K562 (cell line): Measurements from ENCODE around the gene N4BP3. TPM values are rescaled to one million over a fixed set of nuclear protein-coding genes. Genes with fewer than 3 reads are reported as not detected.
A peak's percentile ranks its signal among the peaks of the same experiment; 100 is the strongest.

Experiments
- ATAC-seq: fragments of 200-7000 bp; cut with Tn5 transposase; 3 replicates; pipeline ENCODE4 v1.9.1; 2020; ENCODE audit warnings: moderate library complexity
- BruUV-seq: library from RNA; stranded (reverse); fragments of 400-500 nt; replicated peaks from 2 replicates; lab custom pipeline; 2021; lab: Mats Ljungman, UMichigan
- CTCF ChIA-PET: fragments of 300-600 bp; formaldehyde crosslinking; extraction: SDS; loops from one replicate; lab custom pipeline; 2021; ENCODE audit warnings: low intra/inter-chr PET ratio; lab: Yijun Ruan, JAX
- POLR2A ChIA-PET: fragments of 300-600, 350-650 bp; sonication (Branson Sonifier 250); formaldehyde crosslinking; extraction: SDS; loops from one replicate; lab custom pipeline; 2021; ENCODE audit warnings: antibody characterized with exemption, inconsistent platforms; lab: Yijun Ruan, JAX
- DNase-seq, 4 experiments: peaks; one replicate each; pipeline versions ENCODE4 v3.0.0 to v3.0.0-alpha.2; 2011 to 2018; ENCODE audit warnings: low spot score in 3 of 4, mixed read lengths in 3 of 4; ENCODE audit errors: extremely low read depth in 1 of 4
- FAIRE-seq: peaks from 2 replicates; lab custom pipeline; 2011; peaks lifted over from hg19 to GRCh38; lab: Jason Lieb, UNC
- H2AFZ ChIP-seq: 2 replicates; pipeline ENCODE4 v1.6.0; 2011; ENCODE audit warnings: low read depth, low read length, control low read depth, inconsistent platforms
- H3K27ac ChIP-seq: fragments of 200-600 bp; 3 replicates; pipeline ENCODE4 v1.8.0; 2011; ENCODE audit warnings: low read depth, mild to moderate bottlenecking, control low read depth, inconsistent platforms, low read length, moderate library complexity, mixed read lengths; ENCODE audit errors: extremely low read depth
- H3K27me3 ChIP-seq, 2 experiments: fragments of 300-600 bp in 1 of 2; 2 replicates in 1 of 2; 3 replicates in 1 of 2; pipeline versions ENCODE4 v1.6.0 to v1.8.0; 2011; ENCODE audit warnings: inconsistent platforms in 2 of 2, low read length in 2 of 2, mild to moderate bottlenecking in 1 of 2, mixed read lengths in 1 of 2, moderate library complexity in 1 of 2; ENCODE audit not compliant: control insufficient read depth in 2 of 2, insufficient read depth in 2 of 2
- H3K36me3 ChIP-seq: fragments of 300-600 bp; 3 replicates; pipeline ENCODE4 v1.8.0; 2011; ENCODE audit warnings: mild to moderate bottlenecking, low read length, inconsistent platforms; ENCODE audit not compliant: control insufficient read depth, insufficient read depth
- H3K4me1 ChIP-seq, 2 experiments: fragments of 200-600 bp in 1 of 2; replicated peaks in 1 of 2; 2 replicates in 1 of 2; 3 replicates in 1 of 2; pipeline versions ENCODE4 v1.5.1 to v1.8.0; 2011; ENCODE audit warnings: inconsistent platforms in 2 of 2, low read length in 2 of 2, mild to moderate bottlenecking in 1 of 2, mixed read lengths in 1 of 2, moderate library complexity in 1 of 2; ENCODE audit not compliant: control insufficient read depth in 2 of 2, insufficient read depth in 2 of 2
- H3K4me2 ChIP-seq: 2 replicates; pipeline ENCODE4 v1.6.1; 2011; ENCODE audit warnings: low read length, control low read depth, inconsistent platforms, mixed read lengths; ENCODE audit not compliant: insufficient read depth
- H3K4me3 ChIP-seq: fragments of 200-600 bp; sonication (generic), shearing (Covaris generic); 2 replicates; pipeline ENCODE4 v1.5.1; 2016; ENCODE audit warnings: control low read depth, inconsistent platforms
- H3K79me2 ChIP-seq: fragments of 200-600 bp; 3 replicates; pipeline ENCODE4 v1.8.0; 2011; ENCODE audit warnings: low read length, inconsistent platforms; ENCODE audit not compliant: control insufficient read depth, insufficient read depth
- H3K9ac ChIP-seq, 2 experiments: 2 replicates each; pipeline versions ENCODE4 v1.6.0 to v1.6.1; 2011; ENCODE audit warnings: low read depth in 2 of 2, low read length in 2 of 2, control low read depth in 1 of 2, inconsistent platforms in 1 of 2, mild to moderate bottlenecking in 1 of 2, mixed read lengths in 1 of 2; ENCODE audit not compliant: insufficient read depth in 1 of 2
- H3K9me1 ChIP-seq: one replicate; pipeline ENCODE4 v1.6.0; 2011; ENCODE audit warnings: inconsistent platforms, mild to moderate bottlenecking, low read length, moderate library complexity; ENCODE audit not compliant: control insufficient read depth, insufficient read depth
- H3K9me3 ChIP-seq: replicated peaks from 2 replicates; pipeline ENCODE4 v1.5.1; 2011; ENCODE audit warnings: low read depth, low read length, inconsistent platforms; ENCODE audit not compliant: control insufficient read depth, insufficient read depth
- H4K20me1 ChIP-seq: replicated peaks from 2 replicates; pipeline ENCODE4 v1.6.1; 2011; ENCODE audit warnings: low read length, inconsistent platforms, mixed read lengths; ENCODE audit not compliant: control insufficient read depth, insufficient read depth
- ATF2 ChIP-seq: sonication (generic); formaldehyde crosslinking; IDR thresholded peaks from 2 replicates; pipeline ENCODE4 v1.8.1; 2022; ENCODE audit warnings: missing genetic modification reagents
- FOXK2 ChIP-seq, 2 experiments: fragments of 450-650 bp; IDR thresholded peaks in 1 of 2; conservative IDR thresholded peaks in 1 of 2; 2 replicates each; pipeline ENCODE4 v1.6.1; 2016; ENCODE audit warnings: low read depth in 2 of 2, mild to moderate bottlenecking in 1 of 2
- ZNF121 ChIP-seq: sonication (generic); formaldehyde crosslinking; conservative IDR thresholded peaks from 2 replicates; pipeline ENCODE4 v1.8.0; 2022; ENCODE audit warnings: missing genetic modification reagents
- WGBS: fragments of 100-300 bp; shearing (Covaris generic); methylation state at CpG from one replicate; pipeline ENCODE4 v1.1.6; 2016; ENCODE audit warnings: low coverage, mixed read lengths; ENCODE audit not compliant: insufficient coverage; ENCODE audit errors: missing lambda C conversion rate; 5-methylcytosine and 5-hydroxymethylcytosine counted together
- in situ Hi-C: fragments of 300-500 bp; cut with MboI; formaldehyde crosslinking; loops from 4 replicates; pipeline ENCODE4 v1.15.0; 2018; ENCODE audit warnings: inconsistent platforms, mixed read lengths
- intact Hi-C: fragments of 100-400 bp; cut with micrococcal nuclease; formaldehyde crosslinking; loops from 2 replicates; pipeline ENCODE4 v1.14.2; 2022
- polyA plus RNA-seq, 8 experiments: library from polyadenylated mRNA; depleted of rRNA in 4 of 8; stranded (reverse) in 5 of 8; unstranded in 3 of 8; fragments of >200 nt; fragmentation: Nextera tagmentation in 2 of 8; fragmentation: Illumina TruSeq in 1 of 8; extraction: Ambion mirVana in 2 of 8; extraction: Trizol in 1 of 8; gene quantifications; 2 replicates each; pipeline versions ENCODE4 v1.2.1 to v1.2.3, GENCODE V29; 2011 to 2014; ENCODE audit warnings: inconsistent platforms in 1 of 8, missing spikeins in 1 of 8
- total RNA-seq, 7 experiments: library from RNA; depleted of rRNA in 6 of 7; stranded (reverse); fragments of >200 nt in 6 of 7; fragmentation: Illumina TruSeq in 2 of 7; extraction: Trizol in 2 of 7; gene quantifications; 2 replicates each; pipeline versions ENCODE4 v1.2.1 to v1.2.3, GENCODE V29; 2011 to 2021; ENCODE audit warnings: low replicate concordance in 1 of 7

N4BP3 gene
- total and polyA plus RNA-seq, 9 of the 15 experiments (the other 6 are each of a cell fraction or from before 2014, with no cell fraction given) = 0.06 to 7.0 (median 2.4) TPM

DNA sequence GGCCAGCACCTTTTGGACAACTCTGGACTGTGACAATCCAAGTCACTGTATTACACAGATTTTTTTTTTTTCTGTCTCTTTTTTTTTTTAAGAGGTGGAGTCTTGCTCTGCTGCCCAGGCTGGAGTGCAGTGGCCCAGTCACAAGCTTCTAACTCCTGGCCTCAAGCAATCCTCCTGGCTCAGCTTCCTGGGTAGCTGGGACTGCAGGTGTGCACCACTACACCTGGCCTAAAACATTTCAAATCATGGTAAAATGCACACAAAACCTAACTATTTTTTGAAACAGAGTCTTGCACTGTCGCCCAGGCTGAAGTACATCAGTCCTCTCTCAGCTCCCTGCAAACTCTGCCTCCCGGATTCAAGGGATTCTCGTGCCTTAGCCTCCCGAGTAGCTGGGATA lies 7.2 kb upstream of the N4BP3 start:
- no peaks in the 10 kb centered on the region for H4K20me1 ChIP-seq
- intact Hi-C loops = no loop called here
- no peaks in the 10 kb centered on the region for H3K36me3 ChIP-seq
- H3K27me3 ChIP-seq = no peaks in the 10 kb centered on the region
- in situ Hi-C loops = no loop called here
- FAIRE-seq (no peak), DNase-seq (no peak), ATAC-seq (no peak)
- no peak overlapping the region for H3K4me3 ChIP-seq
- H3K4me2 ChIP-seq = no peak overlapping the region
- H3K9me1 ChIP-seq = no peaks in the 10 kb centered on the region
- CTCF ChIA-PET = no interaction called here
- H3K9me3 ChIP-seq = no peaks in the 10 kb centered on the region; the same call in 1 of the 2 replicates
- H2AFZ ChIP-seq = no peak overlapping the region
- no peaks in the 10 kb centered on the region for H3K79me2 ChIP-seq
- no peak overlapping the region for H3K9ac ChIP-seq
- BruUV-seq = no TSS peak
- POLR2A ChIA-PET = interaction anchor here (0.6 to 1.1 kb wide), 2 partner anchors 12 to 18 kb away, joined by 3 read pairs; no protein-coding TSS in a partner anchor
- 22% methylated on average over 4 of the region's 4 CpGs for WGBS
- H3K4me1 ChIP-seq = peaks cover 0 to 8% of the 10 kb centered on the region in 2 experiments; a peak in 1 of 5 replicates
- no peak overlapping the region for H3K27ac ChIP-seq
- no peak for TF ChIP-seq FOXK2 (conservative IDR thresholded peaks at IDR 0.05 in 1 of 2, IDR thresholded peaks at IDR 0.05 in 1 of 2; ENCODE audit: low read depth in 2 of 2)
- no peak for TF ChIP-seq ATF2 (CRISPR knock-in tag)
- peak; percentile 42; the same call in 1 of the 2 replicates for TF ChIP-seq ZNF121 (CRISPR knock-in tag)
